HG02943 (cell line): Measurements from ENCODE around the gene SHF.

Experiments
- ATAC-seq: cut with Tn5 transposase; IDR thresholded peaks from one replicate; pipeline ENCODE4 v1.9.1; 2021; ENCODE audit warnings: mild to moderate bottlenecking, low read depth, moderate library complexity; ENCODE audit not compliant: unreplicated experiment

SHF gene

GRCh38 chr15:45130291-45131000 lies 57.3 kb downstream of the SHF start:
- no peak for ATAC-seq

GRCh38 chr15:45129651-45130129 lies 58.1 kb downstream of the SHF start, which contains the start of the genes DUOX1 and DUOXA1:
Gene DUOX1 (plus strand): TSS chr15:45129994. CDS start chr15:45131967, 1,973 bp downstream.
Gene DUOXA1 (minus strand): TSS chr15:45129879. CDS start chr15:45123014, 6,865 bp downstream.
- ATAC-seq: no peak

- ATAC-seq: no peak
Measured at GRCh38 chr15:45128971-45129639, 58.7 kb downstream of the SHF start.

- no peak for ATAC-seq
Measured at GRCh38 chr15:45126535-45127158, 61.1 kb downstream of the SHF start.

- no peak for ATAC-seq
Measured at GRCh38 chr15:45123397-45123796, 64.4 kb downstream of the SHF start.

GRCh38 chr15:45122719-45123118 lies 65.0 kb downstream of the SHF start:
- ATAC-seq: no peak

GRCh38 chr15:45121706-45122417 lies 65.9 kb downstream of the SHF start:
- no peak for ATAC-seq

- ATAC-seq: no peak
Measured at GRCh38 chr15:45121020-45121419, 66.7 kb downstream of the SHF start.

GRCh38 chr15:45120081-45120972 lies 67.4 kb downstream of the SHF start:
- no peak for ATAC-seq

GRCh38 chr15:45118996-45119395 lies 68.8 kb downstream of the SHF start:
- ATAC-seq: no peak

- peak; percentile 85 for ATAC-seq
Measured at GRCh38 chr15:45118131-45118588, 69.6 kb downstream of the SHF start.

GRCh38 chr15:45117308-45118130 lies 70.2 kb downstream of the SHF start:
- ATAC-seq: no peak
